Posterior vena cava (tissue), 2 donors: ENCODE measurements around the gene NR5A2. TPM values are rescaled to one million over a fixed set of nuclear protein-coding genes. Genes with fewer than 3 reads are reported as not detected.

Source experiments
- DNase-seq: peaks from one replicate; pipeline ENCODE4 v3.0.0-alpha.2; 2020; ENCODE audit warnings: low spot score
- intact Hi-C, 2 donors: fragments of 100-400 bp; cut with DNase I; formaldehyde crosslinking; loops; one replicate each; pipeline versions ENCODE4 v1.14.1 to v1.14.2; 2022 to 2023
- total RNA-seq, 2 donors: library from RNA; stranded (reverse); fragmentation: NEBNext Ultra II Directional; extraction: Animal tissue kit (Norgen Biotek cat#: 25700); gene quantifications; one replicate each; pipeline ENCODE4 v1.2.1, GENCODE V29; 2021
- donor health status: DM: yes; HTN: yes; CAD: no.
- donor health status: DM: yes; HTN: yes; CAD: no.

Gene NR5A2
- total RNA-seq, 2 donors from 2014 or later, result 0.95 to 3.1 TPM

DNA sequence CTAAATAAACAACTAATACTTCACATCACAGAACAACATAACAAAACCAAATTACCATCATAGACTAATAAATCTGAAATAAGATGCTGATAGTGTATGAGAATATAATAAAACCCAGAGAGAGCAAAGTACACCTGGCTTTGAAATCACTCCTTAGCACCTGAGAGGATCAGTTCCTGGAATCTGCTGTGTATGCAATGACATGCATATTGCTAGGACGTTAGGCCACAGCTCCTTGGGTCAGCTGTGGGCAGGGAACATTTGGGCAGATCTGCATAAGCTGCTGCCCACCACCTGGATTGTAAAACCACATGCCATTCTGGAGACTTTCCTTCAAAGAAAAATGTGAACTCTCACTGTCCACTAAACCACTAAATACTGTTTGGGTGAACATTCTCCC is 81.1 kb downstream of the NR5A2 start:
- DNase-seq, result no peak
- intact Hi-C loops, result no loop called here

DNA sequence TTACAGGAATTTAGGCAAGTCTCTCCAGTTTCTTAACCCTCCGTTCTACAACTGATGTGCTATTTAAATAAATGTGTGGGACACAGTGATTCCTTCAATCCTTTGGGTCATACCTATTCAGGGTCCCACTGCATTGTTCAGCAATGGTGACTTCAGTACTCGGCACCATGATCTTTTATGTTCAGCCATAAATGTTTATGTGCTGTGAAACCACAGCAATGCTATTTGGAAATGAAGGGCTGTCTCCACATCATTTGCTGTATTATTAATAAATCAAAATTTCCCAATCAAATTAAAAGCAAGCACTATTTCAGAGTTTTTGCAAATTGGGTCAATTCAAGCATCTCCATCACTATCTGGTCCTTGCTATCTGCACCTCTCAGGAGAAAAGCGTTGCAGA is 84.8 kb downstream of the NR5A2 start:
- intact Hi-C loops, result no loop called here
- DNase-seq, result no peak

DNA sequence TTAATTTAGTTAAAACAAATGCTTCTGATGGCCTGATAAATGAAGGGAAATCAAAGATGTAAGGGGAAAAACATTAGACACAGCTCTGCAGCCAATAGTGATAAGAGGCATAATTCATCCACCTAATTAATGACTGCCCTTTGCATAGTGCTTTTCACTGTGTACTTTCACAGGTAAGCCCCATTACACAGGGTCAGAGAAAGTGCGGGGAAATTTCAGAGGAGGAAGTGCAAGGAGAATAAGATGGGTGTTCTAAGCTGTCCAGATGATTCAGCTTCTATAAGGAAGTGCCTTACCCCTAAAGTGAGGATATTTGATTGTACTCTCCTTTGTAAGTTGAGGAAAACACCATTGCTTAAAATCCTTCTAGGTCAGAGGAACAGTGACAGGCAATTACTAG is 88.0 kb downstream of the NR5A2 start:
- no peak for DNase-seq
- intact Hi-C loops, result no loop called here

DNA sequence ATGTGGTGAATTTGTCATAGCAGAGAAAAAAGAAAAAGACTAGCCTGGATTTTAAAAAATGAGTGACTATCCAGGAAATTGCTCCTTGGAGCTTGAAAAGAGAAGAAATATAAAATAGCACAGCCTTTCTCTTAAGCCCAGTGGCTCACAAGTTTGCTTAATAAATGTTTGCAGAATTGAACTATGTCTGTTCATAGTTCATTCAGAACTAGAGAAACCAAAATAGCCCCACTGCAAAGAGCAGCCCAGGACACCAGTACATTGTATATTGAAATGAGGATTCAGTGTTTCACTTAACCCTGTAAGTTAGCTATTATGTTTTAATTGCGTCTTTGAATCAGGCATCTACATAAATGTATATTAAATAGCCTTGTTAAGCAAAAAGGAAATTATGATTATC is 88.8 kb downstream of the NR5A2 start:
- no peak for DNase-seq
- intact Hi-C loops, result no loop called here

DNA sequence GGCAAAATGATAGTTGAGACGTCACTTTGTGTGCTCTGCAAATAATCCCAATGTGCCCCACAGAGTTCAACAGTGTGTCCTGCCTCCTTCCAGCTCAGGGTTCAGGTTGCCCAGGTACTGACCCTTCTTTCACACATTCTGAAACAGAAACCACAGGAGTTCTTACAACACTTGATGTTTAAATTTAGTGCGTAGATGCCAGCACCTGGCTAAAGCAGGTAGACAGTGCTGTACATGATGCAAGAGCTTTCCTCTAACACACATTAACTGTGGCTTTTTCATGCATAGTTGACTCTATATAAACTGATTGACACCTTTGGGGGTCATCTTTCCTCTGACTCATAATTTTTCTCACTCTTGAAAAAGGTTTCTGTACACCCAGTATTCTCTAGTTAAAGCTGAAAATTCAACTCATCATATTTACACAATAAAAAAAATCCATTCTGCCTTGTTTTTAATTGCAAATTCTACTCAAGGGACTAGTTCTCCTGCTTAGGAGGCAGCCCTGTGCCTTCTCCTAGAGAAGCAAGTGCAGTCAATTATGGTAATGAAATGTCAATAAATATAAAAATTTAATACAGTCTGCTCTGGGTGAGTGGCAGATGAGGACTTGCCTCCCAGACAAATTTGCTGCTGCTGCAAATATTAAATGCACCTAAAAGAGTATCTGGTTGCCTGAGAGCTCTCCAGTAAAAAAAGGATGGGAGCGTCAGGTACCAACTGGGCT is 91.4 kb downstream of the NR5A2 start:
- DNase-seq, result no peak
- intact Hi-C loops, result loop anchor here in 1 of 2 donors (2.0 kb wide), 1 partner anchor 28 kb away; no protein-coding TSS in a partner anchor

DNA sequence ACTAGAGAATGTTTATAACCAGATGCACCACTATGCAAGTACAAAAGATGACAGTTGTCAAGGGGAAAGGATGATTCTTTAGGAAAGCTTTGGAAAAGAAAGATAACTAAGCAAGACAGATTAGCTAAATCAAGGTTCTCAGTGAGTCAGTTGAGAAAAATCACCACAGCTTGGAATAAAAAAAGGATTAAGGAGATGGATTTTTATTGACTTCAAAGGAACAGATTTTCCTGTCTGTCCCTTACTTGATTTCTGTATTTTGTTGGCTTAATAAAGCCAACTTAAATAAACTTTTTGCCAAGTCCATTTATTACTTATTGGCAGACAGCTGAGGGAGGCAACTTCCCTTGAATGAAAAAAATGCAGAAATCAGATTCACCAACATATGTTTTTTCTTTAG is 93.9 kb downstream of the NR5A2 start:
- DNase-seq, result no peak
- intact Hi-C loops, result no loop called here

DNA sequence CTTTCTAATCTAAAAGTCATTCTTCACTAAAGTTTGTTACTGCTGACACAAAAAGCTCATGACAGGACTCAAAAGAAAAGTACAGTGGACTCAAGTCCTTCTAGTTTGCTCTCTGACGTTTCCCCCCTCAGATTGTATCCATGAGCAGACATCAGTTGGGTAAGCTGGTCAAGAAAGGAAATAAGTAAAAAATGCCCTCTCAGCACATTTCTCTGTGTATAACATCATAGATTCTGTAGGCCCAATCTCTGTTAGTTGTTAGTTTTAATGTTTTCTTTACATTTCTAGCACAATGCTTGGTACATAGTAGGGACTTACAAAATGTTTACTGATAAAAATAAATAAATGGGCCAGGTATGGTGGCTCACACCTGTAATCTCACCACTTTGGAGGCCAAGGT is 96.8 kb downstream of the NR5A2 start:
- intact Hi-C loops, result no loop called here
- DNase-seq, result no peak

DNA sequence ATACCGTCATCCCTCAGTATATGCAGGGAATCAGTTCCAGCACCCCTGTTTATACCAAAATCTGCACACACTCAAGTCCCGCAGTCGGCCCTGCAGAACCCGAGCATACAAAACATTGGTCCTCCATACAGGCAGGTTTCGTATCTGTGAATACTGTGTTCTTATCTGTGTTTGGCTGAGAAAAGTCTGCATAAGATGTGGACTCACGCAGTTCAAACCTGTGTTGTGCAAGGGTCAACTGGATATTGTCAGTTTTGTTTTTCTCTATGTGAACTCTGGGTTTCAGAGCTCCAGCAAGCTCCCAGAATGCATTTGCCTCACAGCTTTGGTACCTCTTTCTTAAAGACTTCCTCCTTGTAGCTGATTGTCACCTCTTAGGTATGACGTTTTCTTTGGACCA is 100.6 kb downstream of the NR5A2 start:
- intact Hi-C loops, result no loop called here
- no peak for DNase-seq

DNA sequence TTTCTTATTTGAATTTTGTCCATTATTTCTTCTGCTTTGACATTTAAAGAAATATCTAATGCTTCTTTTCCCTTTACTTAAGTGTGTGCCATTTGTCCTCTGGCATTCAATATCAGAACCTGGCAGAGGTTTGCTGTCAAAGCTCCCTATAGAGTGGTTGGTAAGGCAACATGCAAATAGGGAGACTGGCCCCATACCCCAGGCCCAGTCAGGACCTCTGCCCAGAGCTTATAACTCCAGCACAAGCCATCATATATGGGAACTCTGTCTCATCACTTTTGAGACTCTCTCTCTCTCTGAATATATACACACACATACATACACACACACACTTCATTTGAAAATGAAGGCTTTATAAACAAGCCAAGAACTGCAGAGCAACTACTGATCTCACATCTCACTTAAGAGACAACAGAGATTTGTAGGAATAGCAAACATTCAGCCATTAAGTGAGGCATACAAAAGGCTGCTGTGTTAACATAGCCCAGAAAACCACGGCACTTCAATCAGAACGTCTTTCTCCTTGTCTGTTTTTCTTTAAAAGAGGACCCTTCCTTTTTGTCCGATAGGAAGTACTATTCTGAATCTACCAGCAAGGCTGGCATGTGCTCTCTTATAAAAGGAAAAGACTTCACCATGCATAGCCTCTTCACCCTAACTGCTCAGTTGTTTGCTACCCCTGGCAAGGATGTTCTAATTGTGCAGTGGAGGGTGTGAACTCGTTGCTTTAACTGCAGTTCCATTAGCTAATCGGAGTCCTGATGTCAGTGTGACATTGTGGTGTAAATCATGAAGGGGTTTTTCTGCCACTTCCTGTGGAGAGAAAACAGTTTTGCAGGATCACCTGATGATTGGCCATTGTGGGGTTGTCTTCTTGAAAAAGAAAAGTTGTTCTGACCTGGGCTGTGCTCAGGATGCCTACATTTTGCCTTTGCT is 101.7 kb downstream of the NR5A2 start:
- intact Hi-C loops, result no loop called here
- DNase-seq, result no peak

DNA sequence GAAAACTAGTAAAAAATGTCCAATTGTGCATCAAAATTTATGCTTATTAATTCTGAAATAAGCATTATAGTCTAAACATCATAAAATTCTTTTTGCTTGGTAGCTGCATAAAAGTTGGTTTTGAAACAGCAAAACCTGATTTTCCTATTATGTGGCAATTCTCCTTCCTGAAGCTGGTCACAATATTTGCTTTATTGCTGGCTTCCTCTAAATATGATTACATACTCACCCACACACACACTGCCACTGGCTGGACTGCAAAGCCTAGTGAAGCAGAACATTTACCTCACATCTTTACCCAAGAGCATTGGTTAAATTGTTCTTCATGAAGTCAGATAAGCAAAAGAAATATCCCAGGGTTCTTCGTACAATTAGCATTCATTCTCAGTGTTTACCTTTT is 103.0 kb downstream of the NR5A2 start:
- intact Hi-C loops, result no loop called here
- no peak for DNase-seq

DNA sequence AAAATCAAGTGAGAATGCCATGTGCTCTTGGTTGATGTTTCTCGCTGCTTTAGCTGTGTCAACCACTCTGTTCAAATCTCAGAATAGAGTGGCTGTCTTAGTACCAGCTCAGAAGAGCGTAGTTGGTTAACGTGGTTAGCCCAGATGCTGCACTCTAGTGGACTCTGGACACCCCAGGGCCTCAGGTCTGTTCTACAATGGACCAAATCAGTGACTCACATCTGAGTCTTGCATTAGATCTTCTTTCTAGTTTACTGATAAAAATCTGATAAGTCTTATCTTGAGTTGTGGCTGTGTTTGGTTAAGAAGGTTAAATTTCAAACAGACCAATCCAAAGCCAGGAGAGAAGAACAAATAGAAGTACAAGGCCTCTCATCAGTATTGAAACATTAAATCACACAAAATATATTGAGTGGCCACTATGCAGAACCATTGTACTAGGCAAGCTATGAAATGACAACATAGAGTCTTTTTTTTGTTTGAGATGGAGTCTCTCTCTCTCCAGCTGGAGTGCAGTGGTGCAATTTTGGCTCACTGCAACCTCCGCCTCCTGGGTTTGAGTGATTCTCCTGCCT is 104.1 kb downstream of the NR5A2 start:
- intact Hi-C loops, result no loop called here
- DNase-seq, result no peak

DNA sequence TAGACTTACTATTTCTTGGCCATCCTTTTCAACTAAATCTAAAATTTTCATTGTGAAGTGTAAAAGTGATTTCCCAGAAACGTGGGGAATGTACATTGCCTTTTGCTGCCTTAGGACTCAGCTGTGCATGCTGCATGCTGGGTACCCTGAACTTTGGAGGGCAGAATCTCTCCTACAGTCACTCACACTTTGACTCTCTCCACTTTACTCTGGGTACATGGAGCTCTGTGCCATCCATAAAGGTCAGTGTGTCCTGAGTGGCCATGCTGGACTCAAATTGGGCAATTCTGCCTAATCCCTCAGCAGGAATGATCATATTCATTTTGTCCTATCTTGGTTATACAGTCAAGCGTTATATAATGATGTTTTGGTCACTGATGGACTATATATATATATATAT is 105.6 kb downstream of the NR5A2 start:
- intact Hi-C loops, result no loop called here
- no peak for DNase-seq

DNA sequence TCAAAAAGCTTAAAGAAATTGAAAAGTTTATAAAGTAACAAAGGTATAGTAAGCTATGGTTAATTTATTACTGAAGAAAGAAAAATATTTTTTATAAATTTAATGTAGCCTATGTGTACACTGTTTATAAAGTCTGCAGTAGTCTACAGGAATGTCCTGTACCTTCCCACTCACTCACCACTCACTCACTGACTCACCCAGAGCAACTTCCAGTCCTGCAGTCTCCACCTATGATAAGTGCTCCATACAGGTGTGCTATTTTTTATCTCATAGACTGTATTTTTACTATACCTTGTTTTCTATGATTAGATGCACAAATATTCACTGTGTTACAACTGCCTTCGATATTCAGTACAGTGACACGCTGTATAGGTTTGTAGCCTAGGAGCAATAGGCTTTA is 106.6 kb downstream of the NR5A2 start:
- intact Hi-C loops, result no loop called here
- no peak for DNase-seq

DNA sequence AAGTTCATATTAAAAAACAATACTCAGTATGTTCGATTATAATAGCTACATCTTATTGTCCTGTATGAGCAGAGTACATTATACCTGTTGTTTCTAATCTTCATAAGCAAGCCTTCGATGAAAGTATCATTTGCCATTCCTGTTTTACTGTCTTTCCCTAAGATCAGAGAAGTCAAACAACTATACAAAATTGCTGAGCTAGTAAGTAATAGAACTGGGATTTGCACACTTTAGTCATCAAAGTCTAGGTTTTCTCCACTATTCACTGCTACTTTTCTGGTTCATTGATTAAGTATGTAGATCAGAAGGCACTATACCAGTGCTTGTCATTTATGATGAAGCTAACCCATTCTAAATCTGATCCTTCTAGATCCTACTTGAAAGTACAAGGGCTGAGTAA is 108.9 kb downstream of the NR5A2 start:
- DNase-seq, result no peak
- intact Hi-C loops, result no loop called here

DNA sequence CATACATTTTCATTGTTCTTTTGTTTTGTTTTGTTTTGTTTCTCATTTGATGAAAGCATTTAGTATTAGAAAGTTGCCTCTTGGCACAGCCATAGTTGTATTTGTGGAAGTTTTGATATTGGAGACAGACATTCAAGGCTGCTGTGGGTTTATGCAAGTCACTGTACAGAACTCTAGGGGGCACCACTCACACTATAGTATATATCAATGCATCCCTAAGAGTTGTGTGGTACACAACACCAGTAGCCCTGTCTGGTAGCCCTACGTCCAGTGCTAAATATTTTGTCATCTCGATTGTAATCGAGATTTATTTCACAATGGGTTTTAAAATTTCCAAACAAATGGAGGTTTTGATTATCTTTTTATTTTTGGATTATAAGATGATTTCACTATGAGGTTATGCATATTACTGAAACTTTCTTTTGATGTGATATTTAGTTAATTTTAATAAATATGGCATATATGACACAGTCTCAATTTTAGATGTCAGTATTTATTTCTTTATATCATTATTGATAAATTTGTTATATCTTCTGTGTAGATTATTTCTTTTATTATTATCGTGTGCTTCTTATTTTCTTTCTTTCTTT is 112.2 kb downstream of the NR5A2 start:
- DNase-seq, result no peak
- intact Hi-C loops, result no loop called here

DNA sequence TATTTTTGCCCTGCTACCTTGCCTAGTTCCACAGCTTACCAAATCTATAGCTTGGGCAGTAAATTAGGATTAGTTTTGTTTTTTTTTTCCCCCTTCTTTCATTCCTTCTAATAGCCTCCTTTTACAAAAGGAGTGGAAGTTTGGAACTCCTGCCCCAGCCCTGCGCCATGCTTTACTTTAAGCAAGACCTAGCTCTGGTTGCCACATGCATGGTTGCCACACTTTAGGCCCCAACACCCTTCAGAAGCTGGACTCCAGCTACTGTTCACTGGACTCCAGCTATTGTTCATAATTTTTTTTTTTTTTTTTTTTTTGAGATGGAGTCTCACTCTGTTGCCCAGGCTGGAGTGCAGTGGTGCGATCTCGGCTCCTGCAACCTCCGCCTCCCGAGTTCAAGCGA is 115.8 kb downstream of the NR5A2 start:
- no peak for DNase-seq
- intact Hi-C loops, result no loop called here

DNA sequence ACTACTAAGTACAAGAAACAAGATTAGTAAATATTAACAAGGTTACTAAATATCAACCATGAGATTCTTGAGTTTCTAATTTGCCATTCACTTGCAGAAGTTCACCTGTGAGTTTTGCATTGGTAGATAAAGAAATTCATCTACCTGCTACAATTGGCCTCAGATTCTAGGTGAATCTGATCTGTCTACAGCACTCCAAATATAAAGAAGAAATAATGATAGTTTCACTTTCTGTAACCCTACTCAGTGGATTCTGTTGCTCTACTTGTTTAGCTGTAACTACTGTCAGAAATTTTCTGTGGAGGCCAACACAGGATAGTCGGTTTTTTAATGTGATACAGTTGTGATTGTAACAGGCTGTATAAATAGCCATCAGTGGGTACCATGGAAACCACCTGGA is 118.6 kb downstream of the NR5A2 start:
- intact Hi-C loops, result no loop called here
- DNase-seq, result no peak

DNA sequence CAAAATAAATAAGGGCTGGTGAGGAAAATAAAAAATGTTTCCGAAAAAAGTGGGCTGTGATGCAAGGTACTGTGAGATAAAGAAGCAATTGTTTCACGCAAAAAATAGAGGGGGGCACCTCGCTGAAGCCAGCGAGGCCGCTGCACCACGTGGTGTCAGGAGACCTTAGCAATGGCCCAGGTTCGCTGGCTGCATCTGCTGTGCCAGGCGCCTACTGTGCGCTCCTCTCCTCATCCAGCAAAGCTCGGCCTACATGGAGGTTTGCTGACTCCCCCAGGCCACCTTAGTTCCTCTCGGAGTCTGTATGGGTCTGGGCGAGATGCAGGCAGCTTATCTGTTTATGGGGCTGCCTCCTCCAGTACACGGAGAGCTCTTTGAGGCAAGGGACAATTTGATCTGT is 119.6 kb downstream of the NR5A2 start:
- intact Hi-C loops, result no loop called here
- no peak for DNase-seq

DNA sequence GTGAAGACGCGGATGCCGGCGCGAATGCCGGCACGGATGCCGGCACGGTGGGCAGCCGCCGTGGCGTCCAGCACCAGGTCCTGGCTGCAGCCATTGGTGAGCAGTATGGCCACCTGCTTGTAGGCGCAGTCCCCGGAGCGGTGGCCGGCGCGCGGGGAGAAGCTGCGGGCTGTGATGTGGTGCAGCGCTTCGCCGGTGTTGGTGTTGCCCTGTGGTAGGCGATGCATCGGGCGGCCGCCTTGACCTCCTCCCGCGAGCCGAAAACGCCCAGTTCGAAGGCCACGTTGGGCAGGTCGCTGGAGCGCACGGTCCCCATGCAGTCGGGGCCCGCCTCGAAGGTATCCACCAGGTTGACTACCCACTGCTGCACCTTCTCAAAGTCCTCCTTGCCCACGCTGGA is 120.2 kb downstream of the NR5A2 start:
- DNase-seq, result no peak
- intact Hi-C loops, result no loop called here

DNA sequence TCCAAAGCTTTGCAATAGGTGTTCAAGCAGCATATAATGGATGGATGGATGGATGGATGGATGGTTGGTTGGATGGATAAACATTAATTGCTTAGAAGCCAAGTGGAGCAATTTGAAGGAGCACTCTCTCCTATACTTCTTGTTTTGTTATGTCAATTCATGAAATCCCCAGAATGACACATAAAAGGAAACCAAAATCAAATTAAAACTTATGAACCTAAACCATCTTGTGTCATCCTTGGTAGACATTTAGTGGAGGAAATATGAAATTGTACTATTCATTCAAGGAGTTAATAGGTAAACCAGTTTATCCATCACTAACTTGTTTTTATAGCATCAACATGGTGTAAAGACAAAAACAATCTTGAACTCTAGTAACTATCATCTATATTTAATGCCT is 122.5 kb downstream of the NR5A2 start:
- intact Hi-C loops, result no loop called here
- DNase-seq, result no peak
